Activated naive CD8-positive, alpha-beta T cell treated with anti-CD3 and anti-CD28 coated beads, Interleukin-2, amount 50 U/mL, for 16 hours (primary cell): Measurements from ENCODE around the gene ANKH.
"Not testable (repeated sequence)": the region's sequence is repeated elsewhere in the genome, so short reads cannot be mapped to it uniquely, and the experiment has no call there.

ENCODE experiments used
- DNase-seq: peaks from one replicate; pipeline ENCODE4 v3.0.0-alpha.2; 2020; ENCODE audit warnings: low read depth, low spot score

The ANKH gene

DNA sequence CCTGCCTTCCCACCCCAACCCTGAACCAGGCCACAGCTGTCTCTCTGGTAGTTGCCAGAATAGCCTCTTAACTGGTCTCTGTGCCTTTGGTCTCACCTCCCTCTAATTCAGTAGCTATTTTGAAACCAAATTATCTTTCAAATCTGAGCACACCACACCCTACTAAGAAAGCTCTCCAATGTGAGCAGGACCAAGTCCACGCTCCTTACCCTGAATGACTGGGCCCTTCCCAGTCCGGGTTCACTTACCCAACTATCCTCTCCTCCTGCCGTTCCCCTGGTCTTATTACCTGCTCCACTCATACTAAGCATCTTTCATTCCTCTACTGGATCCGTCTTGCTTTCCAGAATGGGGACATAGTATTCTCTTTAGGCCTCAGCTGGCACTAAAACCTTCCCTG, 16.8 kb downstream of the ANKH start:
- no peak for DNase-seq

DNA sequence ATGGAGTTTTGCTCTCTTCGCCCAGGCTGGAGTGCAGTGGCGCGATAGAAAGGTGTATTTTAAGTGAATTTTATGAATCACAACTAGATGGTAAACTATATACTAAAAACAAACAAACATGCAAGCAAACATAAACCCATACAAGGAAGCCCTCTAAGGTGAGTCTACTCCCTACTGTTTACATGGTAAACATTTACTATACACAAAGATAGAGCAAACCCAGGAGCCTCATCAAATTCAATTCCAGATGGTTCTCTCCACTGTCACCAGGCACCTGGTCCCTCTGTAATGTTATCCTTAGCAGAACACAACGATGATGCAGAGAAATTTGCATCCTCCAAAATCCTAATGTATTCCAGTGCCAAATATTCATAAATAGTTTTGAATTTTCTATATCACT, 17.9 kb downstream of the ANKH start:
- no peak for DNase-seq

DNA sequence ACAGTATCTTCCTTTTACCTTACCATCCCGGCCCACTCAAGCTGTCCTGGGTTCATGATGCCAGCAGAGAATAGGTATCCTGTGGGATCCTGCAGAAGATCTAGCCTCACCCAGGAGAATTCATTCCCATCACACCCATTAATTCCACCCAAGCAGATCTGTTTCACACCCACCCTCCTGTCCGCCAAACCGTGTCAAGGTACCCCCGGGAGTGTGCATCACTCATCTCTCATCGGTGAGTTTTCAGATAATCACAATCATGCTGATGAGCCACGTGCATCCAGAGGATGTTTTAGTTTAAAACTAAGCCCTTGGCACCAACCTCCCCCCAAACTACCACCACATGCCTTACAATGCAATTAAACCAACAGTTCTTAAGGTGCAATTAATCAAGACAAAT, 18.8 kb downstream of the ANKH start:
- DNase-seq = no peak

DNA sequence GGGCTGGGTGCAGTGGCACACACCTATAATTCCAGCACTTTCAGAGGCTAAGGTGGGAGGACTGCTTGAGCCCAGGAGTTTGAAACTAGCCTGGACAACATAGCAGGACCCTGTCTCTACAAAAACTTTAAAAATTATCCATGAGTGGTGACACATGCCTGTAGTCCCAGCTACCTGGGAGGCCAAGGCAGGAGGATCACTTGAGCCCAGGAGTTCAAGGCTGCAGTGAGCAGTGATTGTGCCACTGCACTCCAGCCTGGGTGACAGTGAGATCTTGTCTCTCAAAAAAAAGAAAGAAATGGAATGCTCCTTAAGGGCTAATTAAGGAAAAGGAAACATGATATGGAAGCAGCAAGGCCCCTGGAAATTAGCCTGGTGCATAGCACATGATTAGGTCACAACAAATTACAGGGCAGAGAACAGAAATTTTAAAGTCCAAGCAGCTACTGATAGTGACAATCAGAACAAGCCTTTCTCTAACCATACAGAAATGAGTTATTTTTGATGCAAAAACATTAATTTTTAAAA, 19.5 kb downstream of the ANKH start:
- DNase-seq = no peak

DNA sequence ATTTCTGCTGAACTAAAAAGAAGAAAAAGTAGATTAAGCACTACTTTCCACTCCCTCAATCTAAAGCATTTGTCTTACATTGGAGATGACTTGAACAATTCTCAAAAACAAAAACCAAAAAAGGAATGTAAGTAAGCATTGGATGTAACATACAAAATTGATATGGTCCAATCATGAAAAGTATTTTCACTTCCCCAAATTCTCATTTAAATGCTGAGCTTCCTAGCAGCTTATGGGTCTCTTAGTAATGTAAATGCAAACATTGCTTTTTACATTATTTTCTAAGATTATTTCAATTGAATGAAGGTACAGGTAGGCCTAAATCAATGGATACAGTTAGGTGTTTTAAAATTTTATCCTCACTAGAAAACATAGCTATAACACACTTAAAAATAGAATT, 20.0 kb downstream of the ANKH start:
- no peak for DNase-seq

DNA sequence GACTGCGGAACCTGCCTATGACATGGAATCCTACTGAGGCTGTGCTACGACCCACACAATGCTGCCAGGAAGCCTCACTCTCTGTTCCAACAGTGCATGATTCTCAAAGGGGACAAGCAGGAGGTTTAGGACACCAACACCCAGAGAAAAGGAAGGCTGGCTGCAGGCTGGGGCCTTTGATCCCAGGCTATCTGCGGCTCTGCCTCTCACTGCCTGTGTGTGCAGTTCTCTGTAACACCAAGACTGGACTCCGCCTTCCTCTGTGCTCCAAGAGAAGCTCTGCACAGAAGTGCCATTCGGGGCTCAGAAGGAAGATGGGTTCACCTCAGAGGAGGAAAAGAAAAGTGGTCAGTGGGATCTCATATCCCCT, 20.5 kb downstream of the ANKH start:
- DNase-seq = no peak

DNA sequence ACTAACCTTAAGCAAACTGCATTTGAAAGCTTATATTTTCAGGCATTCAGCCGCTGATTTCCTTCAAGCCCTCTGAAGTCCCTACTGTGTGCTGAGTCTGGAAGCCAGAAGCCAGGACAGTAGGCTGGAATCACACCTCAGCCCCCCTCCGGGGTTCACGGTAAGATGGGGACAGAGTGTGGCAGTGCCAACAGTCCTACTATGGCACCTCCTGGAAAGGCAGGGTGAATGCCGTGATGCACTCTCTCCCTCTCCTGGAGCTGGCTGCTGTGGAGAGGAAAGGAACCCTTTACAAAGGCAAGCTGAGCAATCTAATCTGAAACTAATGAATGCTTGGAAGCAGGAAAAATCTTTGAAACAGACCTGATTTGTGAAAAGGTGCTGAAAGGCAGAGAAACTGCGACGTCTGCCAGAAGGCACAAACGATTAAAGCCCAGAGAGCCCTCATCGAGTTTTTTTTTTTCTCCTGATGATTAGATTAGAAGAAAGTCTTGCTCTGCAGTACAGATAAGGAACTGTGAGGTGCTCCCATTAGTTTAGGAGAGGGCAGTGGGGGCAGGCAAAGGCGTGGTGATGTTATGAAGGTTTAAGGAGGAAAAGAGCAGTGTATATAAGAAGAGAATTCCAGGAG, 21.0 kb downstream of the ANKH start:
- DNase-seq = no peak

DNA sequence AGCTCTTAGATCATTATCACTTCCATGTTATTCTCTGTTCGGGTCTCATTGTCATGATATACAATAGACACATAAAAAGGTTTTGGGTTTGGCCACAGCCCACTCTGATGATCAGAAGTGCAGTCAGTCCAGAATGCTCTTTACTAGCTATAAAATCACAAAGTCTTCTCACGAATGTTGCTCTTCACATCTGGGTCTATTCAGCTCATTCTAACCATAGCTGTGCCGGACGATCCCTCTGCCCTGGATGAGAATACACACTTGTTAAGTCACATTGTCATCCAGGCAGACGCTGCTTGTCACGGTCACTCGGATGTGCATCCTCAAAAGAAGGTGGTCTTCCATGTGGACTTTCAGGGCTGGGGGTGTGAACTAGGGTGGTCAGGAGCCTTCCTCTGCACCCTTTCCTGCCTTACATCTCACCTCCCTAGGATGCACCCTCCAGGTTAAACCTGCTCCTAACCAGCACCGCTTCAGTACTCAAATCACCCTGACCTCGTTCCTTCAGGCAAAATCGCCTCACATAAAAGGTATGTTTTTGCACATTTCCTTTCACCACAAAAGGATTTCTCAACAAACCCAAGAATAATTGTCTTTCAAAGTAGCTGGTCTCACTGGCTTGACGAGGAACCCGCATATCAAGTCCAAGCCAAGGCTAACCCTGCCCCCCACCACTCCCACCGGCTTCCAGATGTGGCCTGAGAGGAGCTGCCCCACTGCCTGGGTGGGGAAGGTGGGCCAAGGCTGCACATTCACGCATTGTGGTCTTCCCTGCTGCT, 21.9 kb downstream of the ANKH start:
- DNase-seq = no peak

DNA sequence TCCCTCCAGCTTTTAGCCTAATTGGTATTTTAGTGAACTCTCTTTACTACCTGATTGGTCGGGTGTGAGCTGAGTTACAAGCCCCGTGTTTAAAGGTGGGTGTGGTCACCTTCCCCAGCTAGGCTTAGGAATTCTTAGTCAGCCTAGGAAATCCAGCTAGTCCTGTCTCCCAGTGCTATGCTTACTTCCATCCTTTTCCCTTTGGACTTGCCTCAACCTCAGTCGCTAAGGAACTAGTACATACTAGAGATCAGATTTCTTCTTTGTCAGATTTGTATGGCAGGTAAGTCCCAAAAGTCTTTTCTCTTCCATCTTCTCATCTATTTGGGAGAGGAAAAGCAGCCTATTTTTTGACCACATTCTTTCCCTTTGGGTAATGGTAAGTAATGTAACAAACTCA, 22.6 kb downstream of the ANKH start:
- DNase-seq = not testable (repeated sequence)

DNA sequence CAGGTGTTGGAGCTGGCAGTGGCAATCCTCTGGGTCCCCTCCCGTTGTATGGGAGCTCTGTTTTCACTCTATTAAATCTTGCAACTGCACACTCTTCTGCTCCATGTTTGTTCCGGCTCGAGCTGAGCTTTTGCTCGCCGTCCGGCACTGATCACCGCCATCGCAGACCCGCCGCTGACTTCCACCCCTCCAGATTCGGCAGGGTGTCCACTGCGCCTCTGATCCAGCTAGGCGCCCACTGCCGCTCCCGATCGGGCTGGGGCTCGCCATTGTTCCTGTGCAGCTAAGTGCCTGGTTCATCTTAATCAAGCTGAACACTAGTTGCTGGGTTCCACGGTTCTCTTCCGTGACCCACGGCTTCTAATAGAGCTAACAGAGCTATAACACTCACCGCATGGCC, 23.2 kb downstream of the ANKH start:
- no peak for DNase-seq

DNA sequence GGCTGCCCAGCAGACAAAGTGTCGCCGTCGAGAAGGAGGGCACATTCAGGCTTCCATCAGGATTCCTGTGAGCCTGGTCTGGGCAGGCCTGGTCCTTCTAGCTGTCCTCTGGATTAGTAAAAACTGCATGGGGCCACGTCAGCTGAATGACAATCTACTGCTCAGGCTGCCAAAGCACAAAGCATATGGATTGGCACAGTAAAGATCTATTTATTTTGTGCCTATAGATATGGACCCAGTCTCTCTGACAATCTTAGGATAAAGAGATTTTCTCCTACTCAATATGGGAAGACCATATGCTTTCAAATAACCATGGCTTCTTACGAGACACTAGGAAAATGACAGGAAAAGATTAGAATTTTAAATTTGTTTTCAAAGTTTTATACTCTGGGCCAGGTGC, 24.1 kb downstream of the ANKH start:
- DNase-seq = no peak

DNA sequence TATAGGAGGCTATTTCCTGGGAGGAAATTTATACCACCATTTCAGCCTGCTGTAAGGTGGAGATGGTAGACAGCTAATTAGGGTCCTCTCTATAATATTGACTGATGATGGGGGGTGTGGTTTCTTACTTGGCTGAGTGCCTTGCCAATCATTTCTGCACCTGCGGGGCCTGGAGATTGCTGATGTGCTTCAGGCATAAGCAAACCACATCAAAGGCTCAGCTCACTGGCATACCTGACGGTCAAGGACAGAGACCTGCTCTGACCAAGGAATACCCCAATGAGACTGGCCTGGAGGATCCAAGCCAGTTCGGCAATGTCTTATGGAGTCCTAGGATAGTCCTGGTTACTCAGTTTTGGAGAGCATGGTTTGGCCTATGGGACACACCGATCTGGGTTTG, 29.5 kb downstream of the ANKH start:
- no peak for DNase-seq

DNA sequence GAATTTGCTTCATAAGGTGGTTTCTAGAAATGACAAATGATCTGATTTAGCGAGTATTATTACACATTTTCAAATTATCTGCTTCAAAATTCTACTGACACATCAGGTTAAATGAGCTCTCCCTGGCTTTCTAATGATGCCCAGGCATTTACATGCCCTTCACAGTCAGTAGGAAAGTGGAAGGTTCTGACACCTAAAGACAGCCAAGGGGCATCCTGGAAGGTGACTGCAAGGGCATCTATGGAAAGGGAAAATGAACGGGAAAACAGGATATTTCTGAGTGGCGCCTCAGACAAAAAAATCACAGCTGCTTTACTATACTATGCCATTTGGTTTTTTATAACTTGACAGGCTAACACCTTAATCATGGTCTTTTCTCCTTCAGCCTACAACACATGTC, 31.0 kb downstream of the ANKH start:
- no peak for DNase-seq

DNA sequence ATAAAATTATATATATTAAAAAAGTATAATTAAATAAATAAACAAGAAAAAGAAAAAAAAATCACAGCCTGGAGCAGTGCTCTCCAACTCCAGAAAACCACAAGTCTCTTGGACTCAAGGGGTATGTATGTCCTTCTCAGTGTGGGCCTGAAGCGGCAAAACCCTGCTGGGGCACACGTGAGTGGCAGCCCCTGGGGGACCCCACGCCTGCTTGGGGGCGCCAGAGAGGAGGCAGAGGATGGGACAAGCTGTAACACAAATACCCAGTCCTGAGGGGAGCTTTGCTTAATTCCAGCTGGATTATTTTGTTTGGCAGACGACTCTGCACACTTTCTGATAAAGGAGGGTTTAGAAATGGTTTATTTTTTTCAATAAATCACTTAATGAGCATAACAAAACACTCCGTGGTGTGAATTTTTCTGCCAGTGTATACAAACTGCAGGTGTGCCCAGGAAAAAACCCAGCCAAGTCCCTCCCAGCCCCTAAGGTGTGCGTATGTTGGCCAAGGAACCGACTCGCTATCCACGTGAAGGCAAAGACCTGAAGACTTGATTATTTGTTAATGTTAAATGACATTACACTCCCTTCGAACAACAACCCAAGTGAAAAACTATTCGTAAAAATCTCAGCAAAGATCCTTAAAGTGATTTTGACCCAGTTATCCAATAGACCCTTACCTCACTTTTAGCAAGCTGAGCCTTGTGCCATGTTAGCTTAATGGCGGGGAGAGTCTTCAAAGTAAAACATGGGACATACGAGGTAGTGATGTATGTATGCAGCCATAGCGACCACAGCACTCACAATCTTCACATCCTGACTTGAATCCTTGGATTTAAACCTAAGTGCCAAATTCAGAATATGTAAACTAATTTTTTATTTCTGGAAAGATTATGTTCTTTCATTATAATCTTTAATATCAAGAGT, 32.9 kb downstream of the ANKH start:
- DNase-seq = no peak

DNA sequence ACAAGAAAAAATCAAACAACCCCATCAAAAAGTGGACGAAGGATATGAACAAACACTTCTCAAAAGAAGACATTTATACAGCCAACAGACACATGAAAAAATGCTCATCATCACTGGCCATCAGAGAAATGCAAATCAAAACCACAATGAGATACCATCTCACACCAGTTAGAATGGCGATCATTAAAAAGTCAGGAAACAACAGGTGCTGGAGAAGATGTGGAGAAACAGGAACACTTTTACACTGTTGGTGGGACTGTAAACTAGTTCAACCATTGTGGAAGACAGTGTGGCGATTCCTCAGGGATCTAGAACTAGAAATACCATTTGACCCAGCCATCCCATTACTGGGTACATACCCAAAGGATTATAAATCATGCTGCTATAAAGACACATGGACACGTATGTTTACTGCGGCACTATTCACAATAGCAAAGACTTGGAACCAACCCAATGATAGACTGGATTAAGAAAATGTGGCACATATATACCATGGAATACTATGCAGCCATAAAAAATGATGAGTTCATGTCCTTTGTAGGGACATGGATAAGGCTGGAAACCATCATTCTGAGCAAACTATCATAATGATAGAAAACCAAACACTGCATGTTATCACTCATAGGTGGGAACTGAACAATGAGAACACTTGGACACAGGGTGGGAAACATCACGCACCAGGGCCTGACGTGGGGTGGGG, 34.0 kb downstream of the ANKH start:
- DNase-seq = not testable (repeated sequence)

DNA sequence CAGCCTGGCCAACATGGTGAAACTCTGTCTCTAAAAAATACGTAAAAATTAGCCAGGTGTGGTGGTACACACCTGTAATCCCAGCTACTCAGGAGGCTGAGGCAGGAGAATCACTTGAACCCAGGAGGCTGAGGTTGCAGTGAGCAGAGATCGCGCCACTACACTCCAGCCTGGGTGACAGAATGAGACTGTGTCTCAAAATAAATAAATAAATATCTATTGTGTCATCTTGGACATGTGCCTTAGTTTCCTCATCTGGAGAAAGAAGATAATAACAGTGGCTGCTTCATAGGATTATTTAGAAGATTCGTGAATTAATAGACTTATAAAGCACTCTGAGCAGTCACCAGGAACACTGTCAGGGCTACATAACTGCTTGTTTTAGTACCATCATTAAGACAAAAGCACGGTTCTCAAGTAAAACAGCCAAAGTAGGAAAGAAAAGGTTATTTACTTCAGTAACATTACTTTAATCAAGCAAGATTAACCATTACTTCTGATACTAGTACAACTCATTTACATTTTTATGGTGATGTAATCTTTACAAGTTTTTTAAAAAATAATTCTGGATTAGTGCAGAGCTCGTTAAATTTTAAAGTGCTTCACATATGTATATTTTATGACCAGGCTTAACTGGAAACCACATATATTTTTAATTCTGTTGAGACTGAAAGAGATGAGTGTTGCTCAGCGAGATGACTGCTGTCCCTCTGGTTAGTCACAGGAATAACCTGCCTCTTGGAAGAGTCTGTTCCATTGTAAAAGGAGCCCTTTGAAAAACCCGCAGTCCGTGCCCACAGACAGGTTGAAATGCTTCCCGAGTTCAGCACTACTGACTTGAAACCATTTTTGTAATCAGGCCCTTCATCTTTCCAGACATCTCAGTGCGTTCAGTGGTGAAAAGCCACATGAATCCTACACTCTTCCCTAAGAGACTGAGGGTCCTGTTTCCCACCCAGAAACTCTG, 36.7 kb downstream of the ANKH start:
- no peak for DNase-seq

DNA sequence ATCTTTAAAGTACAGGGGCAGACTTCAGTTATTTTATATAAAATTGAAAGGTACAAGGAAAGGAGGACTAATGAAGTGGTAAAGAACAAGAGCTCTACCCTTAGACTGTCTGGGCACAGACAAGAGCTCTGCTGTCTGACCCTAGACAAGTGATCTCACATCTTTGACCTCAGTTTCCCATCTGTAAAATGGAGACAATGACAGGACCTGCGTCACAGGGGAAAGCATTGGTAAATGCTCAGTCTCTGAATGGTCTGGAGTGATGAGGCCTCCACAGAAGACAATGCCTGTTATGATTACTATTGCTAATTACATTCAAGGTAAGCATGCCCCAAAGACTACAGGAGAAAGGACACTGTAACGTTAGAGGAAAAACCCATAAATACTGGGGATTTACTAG, 37.5 kb downstream of the ANKH start:
- no peak for DNase-seq

DNA sequence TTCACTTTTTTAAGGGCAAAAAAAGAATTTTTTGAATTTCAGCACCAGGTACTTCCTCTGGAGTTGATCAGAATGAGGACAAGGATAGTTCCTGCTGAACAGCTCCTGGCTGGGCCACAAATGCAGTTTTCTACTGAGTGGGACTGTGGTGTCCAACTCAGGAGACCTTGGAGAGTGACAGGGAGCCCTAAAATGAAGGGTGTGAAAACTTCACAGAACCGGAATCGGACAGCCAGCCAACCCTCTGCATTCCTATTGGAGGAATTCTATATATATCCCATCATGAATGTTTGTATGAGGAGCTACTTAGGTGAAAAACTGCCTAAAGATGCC, 40.6 kb downstream of the ANKH start:
- no peak for DNase-seq

DNA sequence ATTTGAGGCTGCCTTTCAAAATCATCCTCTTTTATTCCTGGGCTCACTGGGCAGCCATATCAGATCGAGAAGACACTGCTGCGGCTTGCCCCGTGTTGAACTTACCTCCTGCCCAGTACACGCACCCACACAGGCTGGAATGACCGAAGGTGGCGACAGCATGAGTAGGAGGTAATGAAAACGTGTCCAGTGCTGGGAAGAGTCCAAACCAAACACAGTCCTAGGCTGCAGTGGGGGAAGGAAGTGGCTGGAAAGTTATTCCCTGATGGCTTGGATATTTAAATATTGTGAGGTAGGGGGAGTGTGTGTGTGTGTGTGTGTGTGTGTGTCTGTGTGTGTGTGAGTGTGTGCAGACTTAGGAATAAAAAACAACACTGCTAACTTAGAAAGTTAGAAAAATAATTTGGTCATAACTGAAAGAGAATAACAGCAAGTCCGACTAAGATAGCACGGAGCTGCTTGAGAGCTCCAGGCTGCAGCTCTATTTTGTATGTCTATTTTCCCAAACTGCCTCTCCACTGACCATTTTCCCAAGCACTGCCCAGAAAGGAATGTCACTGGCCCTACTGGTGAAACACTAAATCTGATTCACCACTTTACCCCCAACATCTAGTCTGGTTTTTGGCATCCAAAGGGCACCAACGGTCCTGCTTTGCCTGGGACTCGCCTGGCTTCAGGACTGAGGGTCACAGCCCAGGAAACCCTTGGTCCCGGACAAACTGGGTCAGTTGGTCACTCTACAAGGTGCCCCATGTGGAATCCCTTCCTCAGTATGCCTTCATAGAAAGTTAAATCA, 41.2 kb downstream of the ANKH start:
- DNase-seq = no peak

DNA sequence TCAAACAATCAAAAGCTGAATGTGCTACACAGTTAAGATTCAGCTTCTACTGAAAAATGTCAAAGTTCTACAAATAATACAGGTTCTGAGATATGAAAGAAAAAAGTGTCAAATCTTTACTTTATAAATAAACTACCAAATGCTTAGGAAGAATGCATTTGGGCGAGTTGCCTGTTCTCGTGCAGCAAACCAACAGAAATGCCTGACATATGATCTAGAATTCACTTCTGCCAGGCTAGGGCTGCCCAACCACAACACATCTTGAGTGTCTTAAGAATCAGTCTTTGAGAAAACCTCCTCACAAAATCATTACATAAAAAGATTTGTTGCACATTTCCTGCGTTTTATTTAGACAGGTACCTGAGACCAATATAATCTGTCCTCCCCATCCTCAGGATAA, 42.2 kb downstream of the ANKH start:
- DNase-seq = no peak
